Activated naive CD8-positive, alpha-beta T cell treated with anti-CD3 and anti-CD28 coated beads for 36 hours (primary cell): Measurements from ENCODE around the gene EGLN2. TPM values are rescaled to one million over a fixed set of nuclear protein-coding genes. Genes with fewer than 3 reads are reported as not detected.
"Not testable (repeated sequence)": the region's sequence is repeated elsewhere in the genome, so short reads cannot be mapped to it uniquely, and the experiment has no call there.

Experiments
- DNase-seq: peaks from one replicate; pipeline ENCODE4 v3.0.0; 2021
- H3K27ac Mint-ChIP-seq: one replicate; pipeline ENCODE4 v1.8.0; 2022; ENCODE audit warnings: mild to moderate bottlenecking, moderate library complexity, mixed read lengths
- H3K27me3 Mint-ChIP-seq: one replicate; pipeline ENCODE4 v1.8.0; 2022; ENCODE audit warnings: mild to moderate bottlenecking, mixed read lengths
- H3K36me3 Mint-ChIP-seq: one replicate; pipeline ENCODE4 v1.8.0; 2021; ENCODE audit warnings: mild to moderate bottlenecking, mixed read lengths
- H3K4me1 Mint-ChIP-seq: one replicate; pipeline ENCODE4 v1.8.0; 2021; ENCODE audit warnings: mixed read lengths
- H3K4me3 Mint-ChIP-seq: one replicate; pipeline ENCODE4 v1.8.0; 2022; ENCODE audit warnings: mild to moderate bottlenecking, moderate library complexity, mixed read lengths
- H3K9me3 Mint-ChIP-seq: one replicate; pipeline ENCODE4 v1.8.0; 2022; ENCODE audit warnings: mixed read lengths
- total RNA-seq, 2 experiments: library from RNA; stranded (reverse); gene quantifications; one replicate each; pipeline ENCODE4 v1.2.3, GENCODE V29; 2021

Gene EGLN2
- total RNA-seq, 2 experiments from 2014 or later: 97.2 to 100 TPM

DNA sequence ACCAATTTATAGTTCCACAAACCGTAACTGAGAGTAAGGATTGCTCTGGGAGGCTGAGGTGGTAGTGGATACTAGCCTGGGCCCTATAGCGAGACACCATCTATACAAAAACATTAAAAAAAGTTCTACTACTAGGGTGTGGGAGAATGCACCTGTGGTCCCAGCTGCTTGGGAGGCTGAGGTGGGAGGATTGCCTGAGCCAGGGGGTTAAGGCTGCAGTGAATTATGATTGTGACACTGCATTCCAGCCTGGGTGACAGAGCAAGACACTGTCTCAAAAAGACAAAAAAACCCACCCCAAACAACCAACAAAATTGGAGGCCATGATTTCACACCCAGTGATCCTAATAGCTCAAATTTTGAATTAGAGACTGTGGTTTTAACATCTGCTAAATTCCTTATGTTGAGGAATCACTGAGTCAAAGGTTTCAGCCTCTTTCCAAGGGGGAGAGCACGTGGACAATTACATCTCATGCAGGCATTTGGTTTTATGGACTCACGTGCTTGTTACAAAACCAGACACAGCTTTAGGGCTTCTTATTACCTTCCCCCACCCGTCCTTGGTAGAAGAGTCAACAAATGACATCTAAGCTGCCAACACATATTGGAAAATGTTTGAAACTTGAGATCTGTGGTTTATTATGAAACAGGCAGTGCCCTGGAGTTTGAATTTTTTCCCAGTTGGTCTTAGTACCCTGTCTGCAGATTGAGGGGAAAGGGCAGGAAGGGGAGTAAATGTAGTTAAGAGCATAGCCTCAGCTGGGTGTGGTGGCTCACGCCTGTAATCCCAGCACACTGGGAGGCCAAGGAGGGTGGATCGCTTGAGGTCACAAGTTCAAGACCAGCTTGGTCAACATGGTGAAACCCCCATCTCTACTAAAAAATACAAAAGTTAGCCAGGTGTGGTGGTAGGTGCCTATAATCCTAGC is 32.8 kb downstream of the EGLN2 start:
- Mint-ChIP-seq H3K4me3 (no peak overlapping the region), H3K36me3 (peaks cover 4% of the 10 kb centered on the region), H3K27ac (no peak overlapping the region), H3K4me1 (peaks cover 18% of the 10 kb centered on the region), H3K27me3 (no peaks in the 10 kb centered on the region), H3K9me3 (peaks cover 6% of the 10 kb centered on the region)
- no peak for DNase-seq

- DNase-seq, H3K27ac Mint-ChIP-seq, H3K36me3 Mint-ChIP-seq, H3K27me3 Mint-ChIP-seq, H3K9me3 Mint-ChIP-seq, H3K4me3 Mint-ChIP-seq: not testable (repeated sequence)
- H3K4me1 Mint-ChIP-seq: peaks cover 14% of the 10 kb centered on the region
Measured at GRCh38 chr19:40832431-40832790, 33.4 kb downstream of the EGLN2 start.

GRCh38 chr19:40833728-40834533 is 34.9 kb downstream of the EGLN2 start:
- H3K36me3 Mint-ChIP-seq, DNase-seq, H3K9me3 Mint-ChIP-seq, H3K27me3 Mint-ChIP-seq, H3K4me3 Mint-ChIP-seq: not testable (repeated sequence)
- H3K4me1 Mint-ChIP-seq: peaks cover 14% of the 10 kb centered on the region
- peak overlapping the region; percentile 13 for H3K27ac Mint-ChIP-seq

- H3K36me3 Mint-ChIP-seq: no peaks in the 10 kb centered on the region
- H3K9me3 Mint-ChIP-seq: no peaks in the 10 kb centered on the region
- no peak overlapping the region for H3K4me3 Mint-ChIP-seq
- no peak for DNase-seq
- peaks cover 14% of the 10 kb centered on the region for H3K4me1 Mint-ChIP-seq
- H3K27ac Mint-ChIP-seq: no peak overlapping the region
- H3K27me3 Mint-ChIP-seq: no peaks in the 10 kb centered on the region
Measured at GRCh38 chr19:40836754-40837429, 37.9 kb downstream of the EGLN2 start.

DNA sequence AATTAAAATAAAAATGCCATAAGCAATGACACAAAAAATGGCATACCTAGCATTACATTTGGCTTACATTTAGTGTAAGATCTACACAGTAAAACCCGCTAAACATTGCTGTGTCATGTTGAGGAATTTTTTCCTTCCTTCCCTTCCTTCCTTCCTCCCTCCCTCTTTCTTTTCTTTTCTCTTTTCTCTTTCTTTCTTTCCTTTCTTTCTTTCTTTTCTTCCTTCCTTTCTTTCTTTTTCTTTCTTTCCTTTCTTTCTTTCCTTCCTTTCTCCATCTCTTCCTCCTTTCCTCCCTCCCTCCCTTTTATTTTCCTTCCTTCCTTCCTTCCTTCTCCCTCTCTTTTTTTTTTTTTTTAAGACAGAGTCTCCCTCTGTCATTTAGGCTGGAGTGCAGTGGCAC is 39.5 kb downstream of the EGLN2 start:
- H3K36me3 Mint-ChIP-seq, H3K9me3 Mint-ChIP-seq, H3K27ac Mint-ChIP-seq, H3K4me3 Mint-ChIP-seq, H3K4me1 Mint-ChIP-seq, H3K27me3 Mint-ChIP-seq, DNase-seq: not testable (repeated sequence)

GRCh38 chr19:40842012-40842411 is 43.0 kb downstream of the EGLN2 start:
- peaks cover 14% of the 10 kb centered on the region for H3K4me1 Mint-ChIP-seq
- H3K9me3 Mint-ChIP-seq, H3K4me3 Mint-ChIP-seq, H3K27me3 Mint-ChIP-seq, H3K36me3 Mint-ChIP-seq, H3K27ac Mint-ChIP-seq, DNase-seq: not testable (repeated sequence)

DNA sequence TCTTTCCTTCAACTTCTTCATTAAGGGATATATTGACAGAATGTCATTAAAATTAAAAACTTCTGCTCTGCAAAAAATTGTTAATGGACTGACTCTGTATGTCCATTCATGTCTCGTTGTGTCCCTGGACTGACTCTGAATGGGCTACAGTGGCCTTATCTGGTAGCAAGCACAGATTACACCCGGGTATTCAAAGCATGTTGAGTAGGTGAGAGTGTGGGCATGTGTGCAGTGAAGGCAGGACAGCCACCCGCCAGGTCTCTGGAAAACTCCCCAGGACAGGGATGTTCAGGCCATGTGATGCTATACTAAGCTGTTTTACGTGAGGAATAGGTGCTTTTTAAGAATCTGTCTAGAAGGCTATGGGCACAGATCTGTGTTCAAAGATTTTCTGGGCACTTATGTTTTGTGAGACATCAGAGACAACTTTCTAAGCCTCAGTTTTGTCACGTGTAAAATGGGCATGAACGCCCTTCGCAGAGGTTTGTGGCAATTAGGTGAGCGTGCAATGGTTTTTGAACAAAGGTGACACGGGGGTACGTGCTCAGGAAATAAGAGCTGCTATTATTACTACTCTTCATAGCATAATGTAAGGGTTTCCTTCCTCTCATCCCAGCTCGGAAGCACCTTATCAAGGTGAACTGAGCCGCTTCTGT is 44.1 kb downstream of the EGLN2 start:
- peak overlapping the region; percentile 46 for H3K4me3 Mint-ChIP-seq
- DNase-seq, H3K9me3 Mint-ChIP-seq, H3K36me3 Mint-ChIP-seq: not testable (repeated sequence)
- peak overlapping the region; percentile 12 for H3K27ac Mint-ChIP-seq
- peaks cover 14% of the 10 kb centered on the region for H3K27me3 Mint-ChIP-seq
- H3K4me1 Mint-ChIP-seq: peaks cover 15% of the 10 kb centered on the region

DNA sequence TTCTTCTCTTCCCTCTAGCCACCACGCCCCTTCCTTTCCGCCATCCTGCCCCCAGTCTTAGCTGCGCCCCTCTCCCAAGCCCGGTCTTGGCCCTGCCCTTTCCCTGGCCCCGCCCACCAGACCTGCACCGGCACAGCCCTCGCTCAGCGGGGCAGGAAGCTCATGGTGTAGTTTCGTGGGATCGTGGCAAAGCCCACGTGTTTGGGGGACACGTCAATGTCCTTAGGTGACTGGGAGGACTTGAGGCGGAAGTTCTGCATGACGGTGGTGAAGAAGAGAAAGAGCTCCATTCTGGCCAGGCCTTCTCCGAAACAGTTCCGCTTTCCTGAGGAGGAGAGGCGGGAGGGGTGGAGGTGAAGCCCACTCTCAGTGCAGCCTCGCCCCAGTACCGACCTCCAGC is 44.7 kb downstream of the EGLN2 start:
- peaks cover 16% of the 10 kb centered on the region for H3K4me1 Mint-ChIP-seq
- H3K36me3 Mint-ChIP-seq, H3K9me3 Mint-ChIP-seq: not testable (repeated sequence)
- H3K27me3 Mint-ChIP-seq: peaks cover 19% of the 10 kb centered on the region
- peak overlapping the region; percentile 46 for H3K4me3 Mint-ChIP-seq
- peak; percentile 66 for DNase-seq
- H3K27ac Mint-ChIP-seq: peak overlapping the region; percentile 61

DNA sequence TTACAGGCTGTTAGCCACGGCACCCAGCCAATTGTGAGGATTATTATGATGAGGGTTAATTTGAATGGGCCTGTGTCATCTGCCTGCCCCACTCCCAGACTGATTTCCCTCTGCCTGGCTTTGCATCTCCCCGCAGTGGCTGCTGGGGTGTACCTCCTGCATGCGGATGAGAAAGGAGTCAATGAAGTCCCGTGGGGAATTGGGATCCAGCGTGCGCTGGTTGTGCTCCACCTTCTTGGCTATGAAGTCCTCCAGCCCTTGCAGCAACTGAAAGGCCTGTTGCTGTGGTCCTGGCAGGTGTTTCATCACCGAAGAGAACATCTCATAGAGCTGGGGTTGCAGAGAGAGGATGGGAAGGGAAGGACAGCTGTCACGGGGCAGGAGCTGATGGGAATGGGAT is 47.7 kb downstream of the EGLN2 start:
- H3K27me3 Mint-ChIP-seq: peaks cover 39% of the 10 kb centered on the region
- H3K27ac Mint-ChIP-seq, H3K9me3 Mint-ChIP-seq, H3K4me3 Mint-ChIP-seq, DNase-seq, H3K36me3 Mint-ChIP-seq: not testable (repeated sequence)
- peaks cover 16% of the 10 kb centered on the region for H3K4me1 Mint-ChIP-seq

- not testable (repeated sequence) for H3K4me3 Mint-ChIP-seq, H3K36me3 Mint-ChIP-seq, H3K4me1 Mint-ChIP-seq, DNase-seq, H3K27ac Mint-ChIP-seq, H3K9me3 Mint-ChIP-seq
- H3K27me3 Mint-ChIP-seq: peaks cover 39% of the 10 kb centered on the region
Measured at GRCh38 chr19:40850277-40850676, 51.3 kb downstream of the EGLN2 start, which contains the start of gene CYP2A6. CYP2A6 (minus strand) TSS chr19:40850447; CDS start chr19:40850426, 21 bp downstream.

GRCh38 chr19:40852467-40853152 is 53.6 kb downstream of the EGLN2 start:
- not testable (repeated sequence) for H3K4me3 Mint-ChIP-seq, DNase-seq, H3K27ac Mint-ChIP-seq, H3K9me3 Mint-ChIP-seq, H3K4me1 Mint-ChIP-seq, H3K36me3 Mint-ChIP-seq
- peaks cover 30% of the 10 kb centered on the region for H3K27me3 Mint-ChIP-seq
